Subcutaneous abdominal adipose tissue (tissue), 5 donors: ENCODE data around the gene APLP1.
"Not testable (repeated sequence)": the region's sequence is repeated elsewhere in the genome, so short reads cannot be mapped to it uniquely, and the experiment has no call there.

ENCODE experiments used
- H3K27ac ChIP-seq: one replicate; pipeline ENCODE4 v1.7.0; 2013; ENCODE audit warnings: low read depth, mild to moderate bottlenecking, inconsistent platforms, low read length, moderate library complexity
- H3K27me3 ChIP-seq, 5 donors: one replicate each; pipeline ENCODE4 v1.7.0; 2013; ENCODE audit warnings: low read length in 5 of 5, inconsistent platforms in 1 of 5; ENCODE audit not compliant: control insufficient read depth in 5 of 5, insufficient read depth in 4 of 5
- H3K36me3 ChIP-seq, 5 donors: one replicate each; pipeline ENCODE4 v1.7.0; 2013; ENCODE audit warnings: low read length in 5 of 5; ENCODE audit not compliant: control insufficient read depth in 5 of 5, insufficient read depth in 5 of 5
- H3K4me1 ChIP-seq, 5 donors: one replicate each; pipeline ENCODE4 v1.7.0; 2013; ENCODE audit warnings: low read length in 5 of 5, mild to moderate bottlenecking in 3 of 5, moderate library complexity in 1 of 5; ENCODE audit not compliant: control insufficient read depth in 5 of 5, insufficient read depth in 5 of 5
- H3K4me3 ChIP-seq, 5 donors: one replicate each; pipeline ENCODE4 v1.7.0; 2013; ENCODE audit warnings: low read length in 5 of 5, low read depth in 1 of 5
- H3K9ac ChIP-seq, 5 donors: one replicate each; pipeline ENCODE4 v1.7.0; 2013; ENCODE audit warnings: low read length in 5 of 5, mild to moderate bottlenecking in 4 of 5, moderate library complexity in 3 of 5
- H3K9me3 ChIP-seq, 5 donors: one replicate each; pipeline ENCODE4 v1.7.0; 2013; ENCODE audit warnings: low read length in 5 of 5; ENCODE audit not compliant: control insufficient read depth in 5 of 5
- donor health status: healthy.
- donor health status: healthy.
- donor health status: healthy.
- donor health status: healthy.
- donor health status: healthy.

Gene APLP1

DNA sequence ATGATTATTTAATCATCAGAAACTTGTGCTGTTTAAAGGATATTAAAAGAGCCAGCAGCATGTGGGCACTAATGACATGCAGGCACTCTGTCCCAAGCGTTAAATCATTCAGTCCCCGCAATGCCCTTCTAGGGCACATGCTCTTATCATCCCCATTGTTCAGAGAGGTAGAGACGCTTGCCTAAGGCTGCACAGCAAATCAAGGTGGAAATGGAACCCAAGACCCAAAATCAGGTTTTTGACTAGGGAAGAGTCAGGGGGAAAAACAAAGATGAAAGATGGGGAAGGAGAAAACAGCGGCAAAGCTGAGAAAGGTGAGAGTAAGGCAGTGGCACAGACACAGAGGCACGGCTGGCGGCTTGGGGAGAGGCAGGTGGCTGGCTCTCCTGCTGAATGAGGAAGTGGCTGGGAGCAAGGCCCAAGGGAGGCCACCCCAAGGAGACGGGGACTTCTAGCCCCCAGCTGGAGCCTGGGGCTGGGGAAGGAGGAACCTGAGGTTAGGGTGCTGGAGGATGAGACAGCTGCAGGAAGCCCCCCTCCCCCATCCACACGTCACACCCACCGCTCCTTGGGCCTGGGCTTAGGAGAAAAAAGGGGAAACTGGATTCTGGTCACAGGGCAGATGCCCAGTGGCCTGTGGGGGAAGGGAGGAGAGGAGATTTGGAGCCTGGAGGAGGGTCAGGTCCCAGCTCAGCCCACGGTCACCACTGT, 40.8 kb downstream of the APLP1 start:
- H3K36me3 ChIP-seq = peaks cover 0 to 4% (median 0%) of the 10 kb centered on the region in 5 donors
- H3K27me3 ChIP-seq = no peaks in the 10 kb centered on the region
- peak overlapping the region in 1 of 5 donors; percentile 57 for H3K9ac ChIP-seq
- H3K4me3 ChIP-seq = peak overlapping the region in 3 of 5 donors; percentile 27 to 69 (median 35)
- no peaks in the 10 kb centered on the region for H3K9me3 ChIP-seq
- peak overlapping the region; percentile 50 for H3K27ac ChIP-seq
- H3K4me1 ChIP-seq = peaks cover 0 to 20% (median 17%) of the 10 kb centered on the region in 5 donors

- Histone ChIP-seq H3K27ac (no peak overlapping the region), H3K27me3 (no peaks in the 10 kb centered on the region), H3K9ac (no peak overlapping the region), H3K9me3 (no peaks in the 10 kb centered on the region), H3K4me3 (no peak overlapping the region), H3K36me3 (peaks cover 0 to 4% (median 0%) of the 10 kb centered on the region in 5 donors), H3K4me1 (peaks cover 0 to 17% (median 15%) of the 10 kb centered on the region in 5 donors)
Measured at GRCh38 chr19:35909684-35910035, 41.3 kb downstream of the APLP1 start.

- H3K9me3 ChIP-seq, H3K9ac ChIP-seq, H3K27me3 ChIP-seq, H3K36me3 ChIP-seq, H3K4me3 ChIP-seq, H3K27ac ChIP-seq: not testable (repeated sequence)
- peaks cover 0 to 16% (median 13%) of the 10 kb centered on the region in 5 donors for H3K4me1 ChIP-seq
Measured at GRCh38 chr19:35910355-35910754, 42.0 kb downstream of the APLP1 start.

DNA sequence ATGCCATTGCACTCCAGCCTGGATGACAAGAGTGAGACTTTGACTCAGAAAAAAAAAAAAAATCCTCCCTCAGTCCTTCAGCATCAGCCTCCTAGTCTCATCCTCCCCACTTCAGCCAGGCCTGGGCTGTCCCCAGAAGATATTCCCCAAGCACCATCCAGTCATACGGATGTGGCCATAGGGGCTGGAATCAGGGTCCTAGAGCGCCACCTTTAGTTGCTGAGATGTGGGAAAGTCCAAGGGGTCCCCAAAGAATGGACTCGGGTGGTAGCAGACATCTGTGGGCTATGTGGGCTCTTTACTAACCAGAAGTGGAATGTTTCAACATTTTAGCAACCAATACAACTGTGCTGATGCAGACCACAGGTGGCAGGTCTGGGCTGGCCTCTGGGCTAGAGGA, 42.8 kb downstream of the APLP1 start:
- peaks cover 0 to 15% (median 10%) of the 10 kb centered on the region in 5 donors for H3K4me1 ChIP-seq
- no peaks in the 10 kb centered on the region for H3K27me3 ChIP-seq
- H3K27ac ChIP-seq = no peak overlapping the region
- peaks cover 0 to 4% (median 0%) of the 10 kb centered on the region in 5 donors for H3K36me3 ChIP-seq
- H3K9ac ChIP-seq = no peak overlapping the region
- no peak overlapping the region for H3K4me3 ChIP-seq
- no peaks in the 10 kb centered on the region for H3K9me3 ChIP-seq

DNA sequence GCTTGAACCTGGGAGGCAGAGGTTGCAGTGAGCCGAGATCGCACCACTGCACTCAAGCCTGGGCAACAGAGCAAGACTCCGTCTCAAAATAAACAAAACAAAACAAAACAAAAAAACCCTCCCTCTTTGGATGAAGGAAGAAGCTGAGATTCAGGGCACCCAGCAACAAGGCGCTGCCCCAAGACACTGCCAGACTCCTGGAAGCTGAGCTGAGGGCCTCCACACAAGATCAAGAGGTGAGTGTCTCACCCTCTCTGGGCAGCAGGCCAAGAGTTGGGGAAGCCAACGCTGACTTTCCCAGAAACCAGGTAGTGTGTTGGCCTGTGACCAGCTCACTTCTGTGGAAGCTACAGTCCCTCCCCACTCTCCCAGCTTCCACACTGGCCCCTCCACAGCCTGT, 43.4 kb downstream of the APLP1 start:
- Histone ChIP-seq H3K9me3 (no peaks in the 10 kb centered on the region), H3K9ac (no peak overlapping the region), H3K4me1 (peaks cover 0 to 9% (median 4%) of the 10 kb centered on the region in 5 donors), H3K4me3 (no peak overlapping the region), H3K36me3 (peaks cover 0 to 4% (median 0%) of the 10 kb centered on the region in 5 donors), H3K27ac (no peak overlapping the region), H3K27me3 (no peaks in the 10 kb centered on the region)

DNA sequence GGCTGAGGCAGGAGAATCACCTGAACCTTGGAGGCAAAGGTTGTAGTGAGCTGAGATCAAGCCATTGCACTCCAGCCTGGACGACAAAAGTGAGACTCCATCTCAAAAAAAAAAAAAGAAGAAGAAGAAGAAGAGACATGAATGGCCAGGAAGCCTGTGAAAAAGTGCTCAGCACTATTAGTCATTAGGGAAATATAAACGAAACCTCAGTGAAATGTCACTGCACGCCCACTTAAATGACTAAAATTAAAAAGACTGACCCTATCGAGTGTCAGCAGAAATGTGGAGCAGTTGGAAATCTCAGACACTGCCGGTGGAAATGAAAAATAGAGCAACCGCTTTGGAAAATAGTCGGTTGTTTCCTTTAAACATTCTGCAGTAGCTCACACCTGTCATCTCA, 45.2 kb downstream of the APLP1 start:
- Histone ChIP-seq H3K36me3 (no peaks in the 10 kb centered on the region), H3K27ac (no peak overlapping the region), H3K9ac (no peak overlapping the region), H3K4me1 (peaks cover 0 to 5% (median 0%) of the 10 kb centered on the region in 5 donors), H3K27me3 (no peaks in the 10 kb centered on the region), H3K4me3 (no peak overlapping the region), H3K9me3 (no peaks in the 10 kb centered on the region)

DNA sequence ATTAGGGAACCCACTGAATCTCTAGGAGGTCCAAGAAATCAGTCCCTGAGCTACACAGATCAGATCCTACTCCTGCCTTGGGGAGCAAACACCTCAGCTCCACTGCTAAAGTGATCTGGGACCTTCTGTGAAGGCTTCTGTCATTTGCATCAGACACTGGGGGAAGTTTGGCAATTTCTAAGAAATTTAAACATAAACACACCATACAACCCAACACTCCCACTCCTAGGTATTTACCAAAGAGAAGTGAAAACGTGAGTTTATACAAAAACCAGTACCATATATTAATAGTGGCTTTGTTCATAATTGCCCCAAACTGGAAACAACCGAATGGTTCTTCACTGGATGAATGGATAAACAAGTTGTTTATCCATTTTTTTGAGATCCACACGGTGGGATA, 47.1 kb downstream of the APLP1 start:
- Histone ChIP-seq H3K9me3 (no peaks in the 10 kb centered on the region), H3K27me3 (no peaks in the 10 kb centered on the region), H3K4me3 (no peak overlapping the region), H3K36me3 (no peaks in the 10 kb centered on the region), H3K9ac (no peak overlapping the region), H3K27ac (no peak overlapping the region), H3K4me1 (no peaks in the 10 kb centered on the region)

DNA sequence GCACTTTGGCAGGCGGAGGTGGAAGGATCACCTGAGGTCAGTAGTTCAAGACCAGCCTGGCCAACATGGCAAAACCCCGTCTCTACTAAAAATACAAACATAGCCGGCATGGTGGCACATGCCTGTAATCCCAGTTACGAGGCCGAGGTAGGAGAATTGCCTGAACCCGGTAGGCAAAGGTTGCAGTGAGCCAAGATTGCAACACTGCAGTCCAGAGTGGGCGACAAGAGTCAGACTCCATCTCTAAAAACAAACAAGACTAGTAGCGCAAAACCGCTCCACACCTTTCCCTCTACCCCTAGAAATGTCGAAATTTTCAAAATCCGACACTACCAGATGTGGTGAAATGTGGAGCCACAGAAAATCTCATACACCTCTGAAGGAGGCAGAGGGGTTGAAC, 50.9 kb downstream of the APLP1 start:
- no peak overlapping the region for H3K9ac ChIP-seq
- no peaks in the 10 kb centered on the region for H3K27me3 ChIP-seq
- no peak overlapping the region for H3K4me3 ChIP-seq
- H3K4me1 ChIP-seq = no peaks in the 10 kb centered on the region
- no peaks in the 10 kb centered on the region for H3K36me3 ChIP-seq
- no peak overlapping the region for H3K27ac ChIP-seq
- H3K9me3 ChIP-seq = no peaks in the 10 kb centered on the region

DNA sequence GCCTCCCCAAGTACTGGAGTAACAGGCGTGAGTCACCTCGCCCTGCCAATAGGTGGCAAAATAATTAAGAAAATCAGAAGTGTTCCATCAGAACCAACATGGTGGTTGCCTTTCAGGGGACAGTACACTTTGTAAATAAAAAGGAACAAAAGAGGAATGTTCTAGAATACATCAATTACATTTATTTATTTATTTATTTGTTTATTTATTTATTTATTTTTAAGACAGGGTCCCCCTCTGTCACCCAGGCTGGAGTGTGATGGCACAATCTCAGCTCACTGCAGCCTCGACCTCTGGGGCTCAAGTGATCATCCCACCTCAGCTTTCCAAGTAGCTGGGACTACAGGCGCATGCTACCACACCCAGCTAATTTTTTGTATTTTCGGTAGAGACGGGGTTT, 52.6 kb downstream of the APLP1 start:
- Histone ChIP-seq H3K9ac (no peak overlapping the region), H3K4me3 (no peak overlapping the region), H3K27me3 (peaks cover 0 to 6% (median 0%) of the 10 kb centered on the region in 5 donors), H3K36me3 (no peaks in the 10 kb centered on the region), H3K9me3 (peaks cover 0 to 10% (median 7%) of the 10 kb centered on the region in 5 donors), H3K4me1 (no peaks in the 10 kb centered on the region), H3K27ac (no peak overlapping the region)

DNA sequence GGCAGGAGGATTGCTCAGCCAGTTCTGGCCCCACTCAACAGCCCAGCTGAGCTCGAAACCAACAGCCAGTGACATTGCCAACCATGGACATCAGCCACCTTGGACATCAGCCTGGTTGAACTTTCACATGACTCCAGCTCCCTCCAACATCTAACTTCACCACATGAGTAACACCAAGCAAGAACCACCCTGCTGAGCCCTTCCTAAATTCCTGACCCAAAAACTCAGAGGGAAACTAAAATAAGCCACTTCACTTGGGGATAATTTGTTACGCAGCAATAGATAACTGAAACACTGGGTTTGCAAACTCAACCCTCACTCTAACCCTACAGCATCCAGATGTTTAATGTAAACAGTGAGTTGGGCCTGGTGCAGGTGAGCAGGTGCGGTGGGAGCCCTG, 57.1 kb downstream of the APLP1 start:
- Histone ChIP-seq H3K9ac (no peak overlapping the region), H3K4me1 (no peaks in the 10 kb centered on the region), H3K36me3 (no peaks in the 10 kb centered on the region), H3K9me3 (peaks cover 0 to 10% (median 8%) of the 10 kb centered on the region in 5 donors), H3K27ac (no peak overlapping the region), H3K4me3 (no peak overlapping the region), H3K27me3 (peaks cover 0 to 10% (median 0%) of the 10 kb centered on the region in 5 donors)
